ENCODE results near the gene ZSCAN31.
"Not testable (repeated sequence)": the region's sequence is repeated elsewhere in the genome, so short reads cannot be mapped to it uniquely, and the experiment has no call there.

The ZSCAN31 gene

GRCh38 chr6:28368522-28368921 is 32.6 kb upstream of the ZSCAN31 start:
- Histone ChIP-seq H3K36me3 (replicated peaks) (peaks cover 24% of the 10 kb centered on the region), H3K27ac (no peak overlapping the region), H3K27me3 (replicated peaks) (no peaks in the 10 kb centered on the region), H3K4me3 (ENCODE audit: low read depth, low read length) (no peak overlapping the region)
- in situ Hi-C loops (cut with HindIII; ENCODE audit: low pct_ligation_motif_present, low sequenced_read_pairs), result no loop called here
- no peak for TF ChIP-seq CTCF (IDR thresholded peaks at IDR 0.05; ENCODE audit: low read depth, low read length, missing control alignments)
- no peak for DNase-seq

GRCh38 chr6:28365590-28365989 is 29.6 kb upstream of the ZSCAN31 start:
- DNase-seq; H3K27ac ChIP-seq; H3K27me3 ChIP-seq (replicated peaks); H3K4me3 ChIP-seq (ENCODE audit: low read depth, low read length); in situ Hi-C loops (cut with HindIII; ENCODE audit: low pct_ligation_motif_present, low sequenced_read_pairs): not testable (repeated sequence)
- peaks cover 26% of the 10 kb centered on the region for H3K36me3 ChIP-seq (replicated peaks)

- in situ Hi-C loops (cut with HindIII; ENCODE audit: low pct_ligation_motif_present, low sequenced_read_pairs), result no loop called here
- Histone ChIP-seq H3K27ac (no peak overlapping the region), H3K4me3 (ENCODE audit: low read depth, low read length) (no peak overlapping the region), H3K27me3 (replicated peaks) (no peaks in the 10 kb centered on the region), H3K36me3 (replicated peaks) (peaks cover 22% of the 10 kb centered on the region)
- no peak for TF ChIP-seq CTCF (IDR thresholded peaks at IDR 0.05; ENCODE audit: low read depth, low read length, missing control alignments)
- DNase-seq, result no peak
Observed at GRCh38 chr6:28360961-28361360, 25.0 kb upstream of the ZSCAN31 start.

- DNase-seq, result not testable (repeated sequence)
Observed at GRCh38 chr6:28359562-28359961, 23.6 kb upstream of the ZSCAN31 start.

GRCh38 chr6:28357036-28357435 is 21.1 kb upstream of the ZSCAN31 start:
- peak overlapping the region; percentile 65 for H3K27ac ChIP-seq
- no peak overlapping the region for H3K4me3 ChIP-seq (ENCODE audit: low read depth, low read length)
- no peaks in the 10 kb centered on the region for H3K36me3 ChIP-seq (replicated peaks)
- H3K27me3 ChIP-seq (replicated peaks), result no peaks in the 10 kb centered on the region
- in situ Hi-C loops (cut with HindIII; ENCODE audit: low pct_ligation_motif_present, low sequenced_read_pairs), result no loop called here
- peak; percentile 35 for DNase-seq
- no peak for TF ChIP-seq CTCF (IDR thresholded peaks at IDR 0.05; ENCODE audit: low read depth, low read length, missing control alignments)

More at GRCh38 chr6:28359562-28359961, 23.6 kb upstream of the ZSCAN31 start:
- H3K4me3 ChIP-seq (ENCODE audit: low read depth, low read length); H3K36me3 ChIP-seq (replicated peaks); in situ Hi-C loops (cut with HindIII; ENCODE audit: low pct_ligation_motif_present, low sequenced_read_pairs); H3K27ac ChIP-seq; H3K27me3 ChIP-seq (replicated peaks): not testable (repeated sequence)

GRCh38 chr6:28356666-28357020 is 20.7 kb upstream of the ZSCAN31 start:
- H3K27me3 ChIP-seq (replicated peaks), result no peaks in the 10 kb centered on the region
- in situ Hi-C loops (cut with HindIII; ENCODE audit: low pct_ligation_motif_present, low sequenced_read_pairs), result no loop called here
- H3K27ac ChIP-seq, result peak overlapping the region; percentile 65
- no peaks in the 10 kb centered on the region for H3K36me3 ChIP-seq (replicated peaks)
- no peak overlapping the region for H3K4me3 ChIP-seq (ENCODE audit: low read depth, low read length)
- TF ChIP-seq CTCF (IDR thresholded peaks at IDR 0.05; ENCODE audit: low read depth, low read length, missing control alignments), result no peak
- no peak for DNase-seq

All from brain microvascular endothelial cell (primary cell).